ENCODE results near the gene ARMC3.
A peak's percentile ranks its signal among the peaks of the same experiment; 100 is the strongest.
"Not testable (repeated sequence)": the region's sequence is repeated elsewhere in the genome, so short reads cannot be mapped to it uniquely, and the experiment has no call there.

Gene ARMC3

GRCh38 chr10:22927661-22928403 is at the start of gene ARMC3:
ARMC3 (plus strand) TSS chr10:22928053; CDS start chr10:22931997, 3,944 bp downstream.
- peak; percentile 18 to 54 for DNase-seq (ENCODE audit: low read depth in 2 of 2)

GRCh38 chr10:22891797-22892196 is 36.1 kb upstream of the ARMC3 start:
- DNase-seq (ENCODE audit: low read depth in 2 of 2) = no peak

GRCh38 chr10:22893781-22894180 is 34.1 kb upstream of the ARMC3 start:
- no peak for DNase-seq (ENCODE audit: low read depth in 2 of 2)

- DNase-seq (ENCODE audit: low read depth in 2 of 2) = no peak
Measured at GRCh38 chr10:22894714-22895113, 33.1 kb upstream of the ARMC3 start.

GRCh38 chr10:22895252-22895651 is 32.6 kb upstream of the ARMC3 start:
- no peak for DNase-seq (ENCODE audit: low read depth in 2 of 2)

- no peak for DNase-seq (ENCODE audit: low read depth in 2 of 2)
Measured at GRCh38 chr10:22897371-22897770, 30.5 kb upstream of the ARMC3 start.

GRCh38 chr10:22899307-22899706 is 28.5 kb upstream of the ARMC3 start:
- no peak for DNase-seq (ENCODE audit: low read depth in 2 of 2)

- DNase-seq (ENCODE audit: low read depth in 2 of 2) = no peak
Measured at GRCh38 chr10:22899775-22900174, 28.1 kb upstream of the ARMC3 start.

- no peak for DNase-seq (ENCODE audit: low read depth in 2 of 2)
Measured at GRCh38 chr10:22900841-22901601, 26.8 kb upstream of the ARMC3 start.

GRCh38 chr10:22902147-22902546 is 25.7 kb upstream of the ARMC3 start:
- DNase-seq (ENCODE audit: low read depth in 2 of 2) = not testable (repeated sequence)

- no peak for DNase-seq (ENCODE audit: low read depth in 2 of 2)
Measured at GRCh38 chr10:22903694-22904093, 24.2 kb upstream of the ARMC3 start.

- no peak for DNase-seq (ENCODE audit: low read depth in 2 of 2)
Measured at GRCh38 chr10:22906767-22907166, 21.1 kb upstream of the ARMC3 start.

GRCh38 chr10:22908837-22909236 is 19.0 kb upstream of the ARMC3 start:
- DNase-seq (ENCODE audit: low read depth in 2 of 2) = no peak

GRCh38 chr10:22909673-22910072 is 18.2 kb upstream of the ARMC3 start:
- not testable (repeated sequence) for DNase-seq (ENCODE audit: low read depth in 2 of 2)

GRCh38 chr10:22911067-22911466 is 16.8 kb upstream of the ARMC3 start:
- DNase-seq (ENCODE audit: low read depth in 2 of 2) = no peak

- no peak for DNase-seq (ENCODE audit: low read depth in 2 of 2)
Measured at GRCh38 chr10:22911889-22912762, 15.7 kb upstream of the ARMC3 start.

- no peak for DNase-seq (ENCODE audit: low read depth in 2 of 2)
Measured at GRCh38 chr10:22912763-22913384, 15.0 kb upstream of the ARMC3 start.

- no peak for DNase-seq (ENCODE audit: low read depth in 2 of 2)
Measured at GRCh38 chr10:22913474-22914092, 14.3 kb upstream of the ARMC3 start.

- no peak for DNase-seq (ENCODE audit: low read depth in 2 of 2)
Measured at GRCh38 chr10:22915314-22915713, 12.5 kb upstream of the ARMC3 start.

- no peak for DNase-seq (ENCODE audit: low read depth in 2 of 2)
Measured at GRCh38 chr10:22925088-22925487, 2.8 kb upstream of the ARMC3 start.

GRCh38 chr10:22927166-22927565 is 687 bp upstream of the ARMC3 start:
- no peak for DNase-seq (ENCODE audit: low read depth in 2 of 2)

All from stimulated activated CD4-positive, alpha-beta T cell treated with anti-CD3 and anti-CD28 coated beads, Interleukin-1b, Interleukin-23, amount 100 ng/mL, for 4 hours (primary cell).